ENCODE data around the gene ERBB2.

DNA sequence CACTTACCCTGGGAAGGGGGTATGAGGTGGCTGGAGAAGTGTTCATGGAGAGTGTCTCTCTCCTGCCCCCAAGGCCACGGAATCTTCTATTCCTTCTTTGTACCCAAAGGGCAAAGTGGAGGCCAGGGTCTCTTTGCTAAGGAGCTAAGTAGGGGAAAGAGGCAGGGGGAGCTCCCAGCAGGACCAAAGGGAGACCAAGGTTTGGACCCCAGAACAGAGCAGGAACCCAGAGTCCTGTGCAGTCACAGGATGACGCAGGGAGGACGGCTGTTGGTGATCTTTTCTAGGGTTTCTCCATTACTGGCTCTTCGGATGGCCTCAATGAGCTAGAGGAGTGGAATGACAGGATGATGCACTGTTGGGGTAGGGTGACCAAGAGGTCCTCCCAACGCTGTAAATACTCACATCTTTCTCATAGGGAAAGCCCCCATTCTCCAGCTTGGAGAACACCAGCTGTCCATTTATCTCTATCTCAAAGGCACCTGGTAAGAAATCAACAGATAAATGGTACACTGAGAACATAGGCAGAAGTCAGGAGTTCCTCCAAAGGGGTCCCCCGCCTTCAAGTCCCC, 29.5 kb downstream of the ERBB2 start:
- TF ChIP-seq POLR2A (IDR thresholded peaks at IDR 0.05; ENCODE audit: extremely low read depth, insufficient read length): no peak
- TF ChIP-seq, protein P1, sequence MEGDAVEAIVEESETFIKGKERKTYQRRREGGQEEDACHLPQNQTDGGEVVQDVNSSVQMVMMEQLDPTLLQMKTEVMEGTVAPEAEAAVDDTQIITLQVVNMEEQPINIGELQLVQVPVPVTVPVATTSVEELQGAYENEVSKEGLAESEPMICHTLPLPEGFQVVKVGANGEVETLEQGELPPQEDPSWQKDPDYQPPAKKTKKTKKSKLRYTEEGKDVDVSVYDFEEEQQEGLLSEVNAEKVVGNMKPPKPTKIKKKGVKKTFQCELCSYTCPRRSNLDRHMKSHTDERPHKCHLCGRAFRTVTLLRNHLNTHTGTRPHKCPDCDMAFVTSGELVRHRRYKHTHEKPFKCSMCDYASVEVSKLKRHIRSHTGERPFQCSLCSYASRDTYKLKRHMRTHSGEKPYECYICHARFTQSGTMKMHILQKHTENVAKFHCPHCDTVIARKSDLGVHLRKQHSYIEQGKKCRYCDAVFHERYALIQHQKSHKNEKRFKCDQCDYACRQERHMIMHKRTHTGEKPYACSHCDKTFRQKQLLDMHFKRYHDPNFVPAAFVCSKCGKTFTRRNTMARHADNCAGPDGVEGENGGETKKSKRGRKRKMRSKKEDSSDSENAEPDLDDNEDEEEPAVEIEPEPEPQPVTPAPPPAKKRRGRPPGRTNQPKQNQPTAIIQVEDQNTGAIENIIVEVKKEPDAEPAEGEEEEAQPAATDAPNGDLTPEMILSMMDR (IDR thresholded peaks at IDR 0.05; ENCODE audit: low read depth, low read length): no peak
